Suprapubic skin (tissue), 4 donors: ENCODE results near the gene NPHP4.

Experiments
- CTCF ChIP-seq, 2 donors: fragments of 200-600 bp in 1 of 2; fragments of 450-650 bp in 1 of 2; sonication (generic) in 1 of 2; IDR thresholded peaks; one replicate each; pipeline ENCODE4 v1.5.1; 2016 to 2019; ENCODE audit warnings: antibody characterized with exemption in 2 of 2, mild to moderate bottlenecking in 1 of 2, moderate library complexity in 1 of 2
- EP300 ChIP-seq: sonication (generic); formaldehyde crosslinking; IDR thresholded peaks from one replicate; pipeline ENCODE4 v1.6.1; 2017; ENCODE audit warnings: antibody characterized with exemption
- POLR2A ChIP-seq, 2 donors: fragments of 450-650 bp; IDR thresholded peaks; one replicate each; pipeline ENCODE4 v1.6.1; 2017; ENCODE audit warnings: antibody characterized with exemption in 2 of 2, mild to moderate bottlenecking in 2 of 2, moderate library complexity in 2 of 2
- POLR2AphosphoS5 ChIP-seq, 3 donors: sonication (generic); formaldehyde crosslinking; IDR thresholded peaks; one replicate each; pipeline ENCODE4 v1.6.1; 2017; ENCODE audit warnings: antibody characterized with exemption in 3 of 3

- TF ChIP-seq CTCF (IDR thresholded peaks at IDR 0.05) (no peak), POLR2AphosphoS5 (IDR thresholded peaks at IDR 0.05) (no peak), POLR2A (IDR thresholded peaks at IDR 0.05) (no peak), EP300 (no peak)
Observed at GRCh38 chr1:5983361-5984103, 8.7 kb downstream of the NPHP4 start.
